HepG2 (cell line): ENCODE data around the gene HARS2. TPM values are rescaled to one million over a fixed set of nuclear protein-coding genes. Genes with fewer than 3 reads are reported as not detected.

ENCODE experiments used
- CREM ChIP-seq, 2 experiments: sonication (generic) in 1 of 2; formaldehyde crosslinking in 1 of 2; IDR thresholded peaks; 2 replicates each; pipeline versions ENCODE4 v1.4.0 to v1.6.1; 2016 to 2020; ENCODE audit warnings: antibody characterized with exemption in 1 of 2, mild to moderate bottlenecking in 1 of 2, missing genetic modification reagents in 1 of 2
- ELF4 ChIP-seq: sonication (generic); formaldehyde crosslinking; IDR thresholded peaks from 2 replicates; pipeline ENCODE4 v1.5.0; 2020; ENCODE audit warnings: missing genetic modification reagents, mild to moderate bottlenecking, moderate library complexity, borderline replicate concordance
- NFYC ChIP-seq: IDR thresholded peaks from 2 replicates; pipeline ENCODE4 v1.6.1; 2016; ENCODE audit warnings: missing genetic modification reagents, missing compliant biosample characterization
- NR3C1 ChIP-seq: sonication (generic); formaldehyde crosslinking; IDR thresholded peaks from 2 replicates; pipeline ENCODE4 v1.4.0; 2020; ENCODE audit warnings: missing genetic modification reagents
- RFX3 ChIP-seq: IDR thresholded peaks from 2 replicates; pipeline ENCODE4 v1.6.1; 2016; ENCODE audit warnings: missing biosample characterization, missing genetic modification reagents
- SIN3A ChIP-seq: IDR thresholded peaks from 2 replicates; pipeline ENCODE4 v1.6.1; 2011; ENCODE audit warnings: low read depth, mild to moderate bottlenecking, control low read depth, low read length, borderline replicate concordance
- SP5 ChIP-seq: IDR thresholded peaks from 2 replicates; pipeline ENCODE4 v1.6.1; 2016; ENCODE audit warnings: low read depth, borderline replicate concordance
- TOE1 ChIP-seq: sonication (generic); formaldehyde crosslinking; IDR thresholded peaks from 2 replicates; pipeline ENCODE4 v1.4.0; 2020; ENCODE audit warnings: mild to moderate bottlenecking, missing genetic modification reagents
- USF2 ChIP-seq, 2 experiments: sonication (generic) in 1 of 2; formaldehyde crosslinking in 1 of 2; IDR thresholded peaks; 2 replicates each; pipeline versions ENCODE4 v1.5.1 to v1.6.1; 2011 to 2020; ENCODE audit warnings: borderline replicate concordance in 1 of 2, low read depth in 1 of 2, low read length in 1 of 2, mild to moderate bottlenecking in 1 of 2, missing genetic modification reagents in 1 of 2, moderate library complexity in 1 of 2
- ZBTB7B ChIP-seq: sonication (generic); formaldehyde crosslinking; IDR thresholded peaks from 2 replicates; pipeline ENCODE4 v1.4.0; 2020; ENCODE audit warnings: missing genetic modification reagents
- ZNF335 ChIP-seq: sonication (generic); formaldehyde crosslinking; IDR thresholded peaks from 2 replicates; pipeline ENCODE4 v1.4.0; 2020; ENCODE audit warnings: missing genetic modification reagents
- polyA plus RNA-seq, 8 experiments: library from polyadenylated mRNA; depleted of rRNA in 3 of 8; stranded (reverse) in 7 of 8; unstranded in 1 of 8; fragments of >200 nt; fragmentation: Illumina TruSeq in 4 of 8; extraction: Trizol in 4 of 8; gene quantifications; 2 replicates each; pipeline versions ENCODE4 v1.2.1 to v1.2.3, GENCODE V29; 2011 to 2016; ENCODE audit warnings: low read depth in 4 of 8, missing spikeins in 1 of 8, mixed read lengths in 1 of 8; ENCODE audit not compliant: insufficient read depth in 1 of 8
- total RNA-seq, 5 experiments: library from RNA; depleted of rRNA; stranded (reverse); fragments of >200 nt; fragmentation: Illumina TruSeq; extraction: Trizol; gene quantifications; 2 replicates each; pipeline ENCODE4 v1.2.3, GENCODE V29; 2016; ENCODE audit warnings: low read depth in 1 of 5
- TF ChIP-seq, protein P1 (sequence below): sonication (generic); formaldehyde crosslinking; IDR thresholded peaks from 2 replicates; pipeline ENCODE4 v1.5.0; 2020; ENCODE audit warnings: mild to moderate bottlenecking, missing genetic modification reagents, borderline replicate concordance
- TF ChIP-seq, protein P2 (sequence below), 2 experiments: sonication (generic) in 1 of 2; formaldehyde crosslinking in 1 of 2; IDR thresholded peaks; 2 replicates each; pipeline versions ENCODE4 v1.4.0 to v1.6.1; 2016 to 2020; ENCODE audit warnings: borderline replicate concordance in 1 of 2, low read depth in 1 of 2, mild to moderate bottlenecking in 1 of 2, missing genetic modification reagents in 1 of 2
- TF ChIP-seq, protein P3 (sequence below): sonication (generic); formaldehyde crosslinking; IDR thresholded peaks from 2 replicates; pipeline ENCODE4 v1.8.0; 2022; ENCODE audit warnings: missing genetic modification reagents, mild to moderate bottlenecking, borderline replicate concordance

The HARS2 gene
- total and polyA plus RNA-seq, 2 of the 13 experiments (the other 11 are each of a cell fraction or from before 2014, with no cell fraction given): 17.9 to 25.8 TPM

DNA sequence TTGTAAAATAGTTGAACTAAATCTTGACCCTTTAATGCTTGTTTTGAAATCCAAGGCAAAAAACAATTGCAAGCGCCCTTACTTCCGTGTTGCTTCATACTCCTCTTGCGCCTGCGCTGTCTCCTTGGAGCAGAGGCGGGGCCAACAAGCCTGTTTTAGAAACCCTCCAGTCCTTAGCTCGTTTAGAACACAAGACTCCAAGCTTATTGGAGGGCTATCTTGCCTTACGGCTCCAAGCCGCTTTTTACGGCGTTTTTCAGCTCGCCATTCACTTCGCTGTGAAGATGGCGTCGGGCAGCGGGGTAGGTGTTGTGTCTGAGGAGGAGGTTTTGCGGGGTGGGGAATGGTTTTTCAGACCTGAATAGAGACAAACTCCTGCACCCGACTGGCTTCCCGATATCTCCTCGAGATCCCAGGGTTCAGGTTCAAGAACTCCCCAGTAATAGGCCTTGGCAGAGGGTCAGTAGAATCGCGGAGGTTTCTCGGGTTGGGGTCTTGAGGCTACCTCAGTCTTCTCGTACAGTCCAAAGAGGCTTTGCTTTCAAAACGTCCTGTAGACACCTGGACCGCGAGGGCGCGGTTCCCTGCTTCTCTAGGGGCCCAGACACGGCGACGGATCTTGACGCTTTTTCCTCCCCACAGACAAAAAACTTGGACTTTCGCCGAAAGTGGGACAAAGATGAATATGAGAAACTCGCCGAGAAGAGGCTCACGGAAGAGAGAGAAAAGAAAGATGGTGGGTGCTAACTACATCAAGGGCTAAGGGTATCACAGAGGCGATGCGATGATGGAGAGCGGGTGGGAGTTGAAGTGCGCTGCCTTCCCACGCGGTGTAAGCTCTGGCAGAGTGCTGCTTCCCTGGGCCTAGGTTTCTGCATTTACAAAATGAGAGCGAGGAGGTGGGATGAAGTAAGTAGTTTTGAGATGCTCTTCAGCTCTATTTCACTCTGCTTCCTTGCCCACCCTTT is 9.2 kb downstream of the HARS2 start, which contains the start of gene ZMAT2 (continued):
- TF ChIP-seq SP5 (CRISPR knock-in tag): 0 out of 2 replicates have a peak, but pooled peaks have one; percentile 12
- peak; percentile 66 for TF ChIP-seq SIN3A
- TF ChIP-seq ELF4 (CRISPR knock-in tag): peak; percentile 77; the same call in 1 of the 2 replicates
- TF ChIP-seq CREM (IDR thresholded peaks at IDR 0.05): peak; percentile 86
- no peak for TF ChIP-seq CREM (CRISPR knock-in tag; IDR thresholded peaks at IDR 0.05)
- peak; percentile 83; the same call in 1 of the 2 replicates for TF ChIP-seq ZNF335 (CRISPR knock-in tag)
- TF ChIP-seq, protein P1, sequence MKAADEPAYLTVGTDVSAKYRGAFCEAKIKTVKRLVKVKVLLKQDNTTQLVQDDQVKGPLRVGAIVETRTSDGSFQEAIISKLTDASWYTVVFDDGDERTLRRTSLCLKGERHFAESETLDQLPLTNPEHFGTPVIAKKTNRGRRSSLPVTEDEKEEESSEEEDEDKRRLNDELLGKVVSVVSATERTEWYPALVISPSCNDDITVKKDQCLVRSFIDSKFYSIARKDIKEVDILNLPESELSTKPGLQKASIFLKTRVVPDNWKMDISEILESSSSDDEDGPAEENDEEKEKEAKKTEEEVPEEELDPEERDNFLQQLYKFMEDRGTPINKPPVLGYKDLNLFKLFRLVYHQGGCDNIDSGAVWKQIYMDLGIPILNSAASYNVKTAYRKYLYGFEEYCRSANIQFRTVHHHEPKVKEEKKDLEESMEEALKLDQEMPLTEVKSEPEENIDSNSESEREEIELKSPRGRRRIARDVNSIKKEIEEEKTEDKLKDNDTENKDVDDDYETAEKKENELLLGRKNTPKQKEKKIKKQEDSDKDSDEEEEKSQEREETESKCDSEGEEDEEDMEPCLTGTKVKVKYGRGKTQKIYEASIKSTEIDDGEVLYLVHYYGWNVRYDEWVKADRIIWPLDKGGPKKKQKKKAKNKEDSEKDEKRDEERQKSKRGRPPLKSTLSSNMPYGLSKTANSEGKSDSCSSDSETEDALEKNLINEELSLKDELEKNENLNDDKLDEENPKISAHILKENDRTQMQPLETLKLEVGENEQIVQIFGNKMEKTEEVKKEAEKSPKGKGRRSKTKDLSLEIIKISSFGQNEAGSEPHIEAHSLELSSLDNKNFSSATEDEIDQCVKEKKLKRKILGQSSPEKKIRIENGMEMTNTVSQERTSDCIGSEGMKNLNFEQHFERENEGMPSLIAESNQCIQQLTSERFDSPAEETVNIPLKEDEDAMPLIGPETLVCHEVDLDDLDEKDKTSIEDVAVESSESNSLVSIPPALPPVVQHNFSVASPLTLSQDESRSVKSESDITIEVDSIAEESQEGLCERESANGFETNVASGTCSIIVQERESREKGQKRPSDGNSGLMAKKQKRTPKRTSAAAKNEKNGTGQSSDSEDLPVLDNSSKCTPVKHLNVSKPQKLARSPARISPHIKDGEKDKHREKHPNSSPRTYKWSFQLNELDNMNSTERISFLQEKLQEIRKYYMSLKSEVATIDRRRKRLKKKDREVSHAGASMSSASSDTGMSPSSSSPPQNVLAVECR (CRISPR knock-in tag): peak; percentile 82
- TF ChIP-seq USF2 (IDR thresholded peaks at IDR 0.05; ENCODE audit: low read depth, low read length): no peak
- TF ChIP-seq USF2 (CRISPR knock-in tag; IDR thresholded peaks at IDR 0.05; ENCODE audit: borderline replicate concordance): no peak; the same call in 1 of the 2 replicates
- TF ChIP-seq, protein P2, sequence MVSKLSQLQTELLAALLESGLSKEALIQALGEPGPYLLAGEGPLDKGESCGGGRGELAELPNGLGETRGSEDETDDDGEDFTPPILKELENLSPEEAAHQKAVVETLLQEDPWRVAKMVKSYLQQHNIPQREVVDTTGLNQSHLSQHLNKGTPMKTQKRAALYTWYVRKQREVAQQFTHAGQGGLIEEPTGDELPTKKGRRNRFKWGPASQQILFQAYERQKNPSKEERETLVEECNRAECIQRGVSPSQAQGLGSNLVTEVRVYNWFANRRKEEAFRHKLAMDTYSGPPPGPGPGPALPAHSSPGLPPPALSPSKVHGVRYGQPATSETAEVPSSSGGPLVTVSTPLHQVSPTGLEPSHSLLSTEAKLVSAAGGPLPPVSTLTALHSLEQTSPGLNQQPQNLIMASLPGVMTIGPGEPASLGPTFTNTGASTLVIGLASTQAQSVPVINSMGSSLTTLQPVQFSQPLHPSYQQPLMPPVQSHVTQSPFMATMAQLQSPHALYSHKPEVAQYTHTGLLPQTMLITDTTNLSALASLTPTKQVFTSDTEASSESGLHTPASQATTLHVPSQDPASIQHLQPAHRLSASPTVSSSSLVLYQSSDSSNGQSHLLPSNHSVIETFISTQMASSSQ (IDR thresholded peaks at IDR 0.05; ENCODE audit: low read depth): no peak
- TF ChIP-seq, protein P2 (CRISPR knock-in tag; IDR thresholded peaks at IDR 0.05; ENCODE audit: borderline replicate concordance): no peak
- peak; percentile 97 for TF ChIP-seq NFYC (CRISPR knock-in tag)
- TF ChIP-seq RFX3 (CRISPR knock-in tag): peak; percentile 86
- no peak for TF ChIP-seq ZBTB7B (CRISPR knock-in tag)
- no peak for TF ChIP-seq NR3C1 (CRISPR knock-in tag)
- TF ChIP-seq TOE1: 0 out of 2 replicates have a peak, but pooled peaks have one; percentile 65
- TF ChIP-seq, protein P3, sequence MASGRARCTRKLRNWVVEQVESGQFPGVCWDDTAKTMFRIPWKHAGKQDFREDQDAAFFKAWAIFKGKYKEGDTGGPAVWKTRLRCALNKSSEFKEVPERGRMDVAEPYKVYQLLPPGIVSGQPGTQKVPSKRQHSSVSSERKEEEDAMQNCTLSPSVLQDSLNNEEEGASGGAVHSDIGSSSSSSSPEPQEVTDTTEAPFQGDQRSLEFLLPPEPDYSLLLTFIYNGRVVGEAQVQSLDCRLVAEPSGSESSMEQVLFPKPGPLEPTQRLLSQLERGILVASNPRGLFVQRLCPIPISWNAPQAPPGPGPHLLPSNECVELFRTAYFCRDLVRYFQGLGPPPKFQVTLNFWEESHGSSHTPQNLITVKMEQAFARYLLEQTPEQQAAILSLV (CRISPR knock-in tag): peak; percentile 62; the same call in 1 of the 2 replicates
